Measurements from ENCODE around the gene MIGA2. TPM values are rescaled to one million over a fixed set of nuclear protein-coding genes. Genes with fewer than 3 reads are reported as not detected.

Gene MIGA2
- total and polyA plus RNA-seq, 11 donors, result 27.7 to 61.3 (median 31.6) TPM

GRCh38 chr9:129027224-129027684 lies 9.2 kb upstream of the MIGA2 start:
- Histone ChIP-seq H3K4me3 (peak overlapping the region; percentile 65 to 96 (median 80)), H3K27me3 (no peaks in the 10 kb centered on the region), H3K9me3 (no peaks in the 10 kb centered on the region), H3K27ac (peak overlapping the region in 11 of 12 donors; percentile 12 to 81 (median 63)), H3K4me1 (peaks cover 0 to 35% (median 18%) of the 10 kb centered on the region in 12 donors), H3K36me3 (no peaks in the 10 kb centered on the region)
- WGBS, 4 donors, result 30 to 47% (median 34%) methylated on average over 9 of the region's 9 CpGs
- TF ChIP-seq POLR2A (IDR thresholded peaks at IDR 0.05) (no peak), CTCF (IDR thresholded peaks at IDR 0.05) (no peak)
- DNase-seq, result no peak
- no peak for ATAC-seq
- intact Hi-C loops (cut with DNase I), result loop anchor here in 2 of 10 donors (5.0 to 10.0 kb wide), 3 partner anchors 58 to 165 kb away; partner anchors contain the start of genes CRAT (in 1 of the 2), DOLPP1 (in 1 of the 2) and PTPA (in 1 of the 2)

- no peaks in the 10 kb centered on the region for H3K27me3 ChIP-seq
- H3K27ac ChIP-seq, result peak overlapping the region in 11 of 12 donors; percentile 12 to 81 (median 63)
- intact Hi-C loops (cut with DNase I), result loop anchor here in 3 of 10 donors (1.0 to 10.0 kb wide), 4 partner anchors 9 to 165 kb away; partner anchors contain the start of genes CRAT (in 1 of the 3), DOLPP1 (in 1 of the 3), MIGA2 (in 1 of the 3) and PTPA (in 1 of the 3)
- 2 to 5% (median 3%) methylated on average over 6 to 47 of the region's 47 CpGs for WGBS, 4 donors
- no peaks in the 10 kb centered on the region for H3K36me3 ChIP-seq
- ATAC-seq (peak in 3 of 4 donors; percentile 2 to 12 (median 12)), DNase-seq (peak in 2 of 5 donors; percentile 27 to 69)
- peak overlapping the region; percentile 65 to 96 (median 80) for H3K4me3 ChIP-seq
- H3K9me3 ChIP-seq, result no peaks in the 10 kb centered on the region
- H3K4me1 ChIP-seq, result peaks cover 0 to 35% (median 18%) of the 10 kb centered on the region in 12 donors
- TF ChIP-seq POLR2A (IDR thresholded peaks at IDR 0.05), result no peak
- no peak for TF ChIP-seq CTCF (IDR thresholded peaks at IDR 0.05)
These were observed 8.7 kb upstream of the MIGA2 start for GRCh38 chr9:129027685-129028191.

GRCh38 chr9:129028192-129028966 lies 8.0 kb upstream of the MIGA2 start, which contains the start of gene SH3GLB2:
SH3GLB2 (minus strand) TSS chr9:129028331; CDS start chr9:129028154, 177 bp downstream.
- peak within 1 kb of the TSS in 11 of 12 donors; percentile 12 to 81 (median 63) for H3K27ac ChIP-seq
- H3K4me3 ChIP-seq, result peak within 1 kb of the TSS; percentile 65 to 96 (median 80)
- H3K36me3 ChIP-seq, result no peaks in the 10 kb centered on the region
- 2 to 10% (median 6%) methylated on average over 10 to 60 of the region's 60 CpGs for WGBS, 4 donors
- peak; percentile 95 to 99 (median 96) for DNase-seq
- H3K9me3 ChIP-seq, result no peaks in the 10 kb centered on the region
- TF ChIP-seq CTCF (IDR thresholded peaks at IDR 0.05) (peak; percentile 84 to 97 (median 92)), POLR2A (IDR thresholded peaks at IDR 0.05) (no peak)
- peak; percentile 97 to 99 (median 98) for ATAC-seq
- H3K4me1 ChIP-seq, result peaks cover 0 to 35% (median 18%) of the 10 kb centered on the region in 12 donors
- intact Hi-C loops (cut with DNase I), result loop anchor here in 3 of 10 donors (1.0 to 10.0 kb wide), 4 partner anchors 8 to 166 kb away; partner anchors contain the start of genes CRAT (in 1 of the 3), DOLPP1 (in 1 of the 3), MIGA2 (in 1 of the 3) and PTPA (in 1 of the 3)
- no peaks in the 10 kb centered on the region for H3K27me3 ChIP-seq

GRCh38 chr9:129030191-129030590 lies 6.2 kb upstream of the MIGA2 start:
- Histone ChIP-seq H3K27me3 (no peaks in the 10 kb centered on the region), H3K36me3 (no peaks in the 10 kb centered on the region), H3K4me3 (no peak overlapping the region), H3K4me1 (peaks cover 0 to 30% (median 16%) of the 10 kb centered on the region in 12 donors), H3K9me3 (no peaks in the 10 kb centered on the region), H3K27ac (no peak overlapping the region)
- ATAC-seq (no peak), DNase-seq (no peak)
- intact Hi-C loops (cut with DNase I), result no loop called here
- TF ChIP-seq POLR2A (IDR thresholded peaks at IDR 0.05) (no peak), CTCF (IDR thresholded peaks at IDR 0.05) (no peak)
